ENCODE measurements around the gene TBC1D21. TPM values are rescaled to one million over a fixed set of nuclear protein-coding genes. Genes with fewer than 3 reads are reported as not detected.

TBC1D21 gene
- total and polyA plus RNA-seq, 2 of the 4 experiments (the other 2 are of a cell fraction), result not detected

DNA sequence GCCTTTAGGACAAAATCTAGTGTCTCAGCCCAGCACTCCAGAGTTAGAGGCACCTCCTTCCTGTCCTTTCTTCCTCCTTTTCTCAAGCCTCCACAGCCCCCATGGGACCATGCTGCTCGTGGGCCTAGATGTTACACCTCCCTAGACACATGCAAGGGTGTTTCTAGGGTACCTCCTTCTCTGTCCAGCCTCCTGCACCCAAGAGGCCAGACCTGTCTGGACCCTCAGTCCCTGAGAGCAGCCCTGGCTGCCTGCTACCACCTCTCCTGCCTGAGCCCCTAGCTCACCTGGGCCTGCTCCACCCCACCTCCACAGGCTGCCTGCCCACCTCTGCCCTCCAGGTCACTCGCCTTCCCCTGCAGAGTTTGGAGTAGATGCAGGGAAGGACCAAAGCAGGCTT is 58.1 kb downstream of the TBC1D21 start:
- H3K56ac ChIP-seq (ENCODE audit: extremely low read depth, insufficient read depth, low read length), result no peak overlapping the region
- H4K91ac ChIP-seq (ENCODE audit: insufficient read depth, low read depth, low read length), result no peak overlapping the region
- H3K4ac ChIP-seq (ENCODE audit: low read depth, low read length), result peak overlapping the region; percentile 48; the same call in 1 of the 2 replicates
- H2AFZ ChIP-seq (replicated peaks; ENCODE audit: low read length, poor library complexity), result peak overlapping the region; percentile 33
- no peak for ATAC-seq (ENCODE audit: low read depth)
- H4K8ac ChIP-seq (ENCODE audit: low read depth in 2 of 2, low read length in 2 of 2), result peak overlapping the region; percentile 20 to 34; a peak in 1 of 4 replicates
- H2AK5ac ChIP-seq (ENCODE audit: low read depth, low read length), result peak overlapping the region; percentile 87
- in situ Hi-C loops (cut with MboI; ENCODE audit: low sequenced_read_pairs) (no loop called here), dilution Hi-C loops (cut with HindIII; ENCODE audit: low sequenced_read_pairs, unreplicated experiment) (no loop called here), intact Hi-C loops (cut with micrococcal nuclease) (no loop called here)
- POLR2A ChIA-PET (ENCODE audit: unreplicated experiment), result no interaction called here
- H2AK9ac ChIP-seq (replicated peaks; ENCODE audit: low read depth, low read length, poor library complexity), result peak overlapping the region; percentile 95
- peaks cover 40 to 88% of the 10 kb centered on the region in 2 experiments for H3K79me1 ChIP-seq (ENCODE audit: low read depth in 1 of 2, low read length in 2 of 2)
- no peak overlapping the region; the same call in 1 of the 2 replicates for H3K23ac ChIP-seq (ENCODE audit: low read depth, low read length)
- no peaks in the 10 kb centered on the region for H3K27me3 ChIP-seq (ENCODE audit: control insufficient read depth, insufficient read depth, low read length)
- H3K4me3 ChIP-seq (ENCODE audit: insufficient read depth, low read depth, low read length), result no peak overlapping the region
- H4K20me1 ChIP-seq (ENCODE audit: insufficient read depth, low read length), result peaks cover 76% of the 10 kb centered on the region
- no peak for DNase-seq
- H3K9ac ChIP-seq (ENCODE audit: low read depth, low read length), result no peak overlapping the region
- H3K36me3 ChIP-seq (ENCODE audit: control insufficient read depth, insufficient read depth, low read length), result peaks cover 12% of the 10 kb centered on the region
- WGBS, 2 experiments (ENCODE audit: extremely low coverage in 2 of 2, insufficient read length in 1 of 2), result no CpG with 5 or more reads among the region's 2 CpGs
- H3K9me3 ChIP-seq (ENCODE audit: control insufficient read depth, insufficient read depth, low read length), result no peaks in the 10 kb centered on the region
- no peak overlapping the region for H3K4me2 ChIP-seq (ENCODE audit: low read depth, low read length)
- peak overlapping the region; percentile 27; the same call in 1 of the 2 replicates for H2BK20ac ChIP-seq (ENCODE audit: low read depth, low read length)
- peak overlapping the region; percentile 30; the same call in 1 of the 2 replicates for H2BK120ac ChIP-seq (ENCODE audit: low read depth, low read length)
- no peak overlapping the region for H3K18ac ChIP-seq (ENCODE audit: low read depth, low read length)
- H3K27ac ChIP-seq (ENCODE audit: insufficient read depth, low read length), result peak overlapping the region; percentile 9; the same call in 1 of the 2 replicates
- no peak overlapping the region for H2BK15ac ChIP-seq (ENCODE audit: low read depth, low read length)
- peaks cover 46% of the 10 kb centered on the region for H3K4me1 ChIP-seq (ENCODE audit: control insufficient read depth, insufficient read depth, low read length)
- CTCF ChIA-PET, result no interaction called here
- no peak overlapping the region for H4K5ac ChIP-seq (ENCODE audit: low read depth, low read length)
- TF ChIP-seq RAD21 (IDR thresholded peaks at IDR 0.05; ENCODE audit: low read length) (no peak), CHD1 (IDR thresholded peaks at IDR 0.05; ENCODE audit: low read depth, low read length) (no peak), MXI1 (IDR thresholded peaks at IDR 0.05; ENCODE audit: borderline replicate concordance, low read depth, low read length) (no peak), RFX5 (IDR thresholded peaks at IDR 0.05; ENCODE audit: low read depth, low read length) (no peak), POLR2A (IDR thresholded peaks at IDR 0.05; ENCODE audit: low read depth, low read length) (no peak), MAZ (IDR thresholded peaks at IDR 0.05; ENCODE audit: borderline replicate concordance, low read depth, low read length) (no peak), RCOR1 (IDR thresholded peaks at IDR 0.05; ENCODE audit: insufficient replicate concordance, low read length) (no peak), FOS (IDR thresholded peaks at IDR 0.05; ENCODE audit: low read depth, low read length) (no peak), NFE2L2 (IDR thresholded peaks at IDR 0.05; ENCODE audit: low read depth, low read length) (no peak), BHLHE40 (IDR thresholded peaks at IDR 0.05; ENCODE audit: low read depth, low read length) (no peak), MAFK (IDR thresholded peaks at IDR 0.05; ENCODE audit: low read depth, low read length) (no peak), SMC3 (IDR thresholded peaks at IDR 0.05; ENCODE audit: low read depth, low read length) (no peak)
- TF ChIP-seq, protein P1, sequence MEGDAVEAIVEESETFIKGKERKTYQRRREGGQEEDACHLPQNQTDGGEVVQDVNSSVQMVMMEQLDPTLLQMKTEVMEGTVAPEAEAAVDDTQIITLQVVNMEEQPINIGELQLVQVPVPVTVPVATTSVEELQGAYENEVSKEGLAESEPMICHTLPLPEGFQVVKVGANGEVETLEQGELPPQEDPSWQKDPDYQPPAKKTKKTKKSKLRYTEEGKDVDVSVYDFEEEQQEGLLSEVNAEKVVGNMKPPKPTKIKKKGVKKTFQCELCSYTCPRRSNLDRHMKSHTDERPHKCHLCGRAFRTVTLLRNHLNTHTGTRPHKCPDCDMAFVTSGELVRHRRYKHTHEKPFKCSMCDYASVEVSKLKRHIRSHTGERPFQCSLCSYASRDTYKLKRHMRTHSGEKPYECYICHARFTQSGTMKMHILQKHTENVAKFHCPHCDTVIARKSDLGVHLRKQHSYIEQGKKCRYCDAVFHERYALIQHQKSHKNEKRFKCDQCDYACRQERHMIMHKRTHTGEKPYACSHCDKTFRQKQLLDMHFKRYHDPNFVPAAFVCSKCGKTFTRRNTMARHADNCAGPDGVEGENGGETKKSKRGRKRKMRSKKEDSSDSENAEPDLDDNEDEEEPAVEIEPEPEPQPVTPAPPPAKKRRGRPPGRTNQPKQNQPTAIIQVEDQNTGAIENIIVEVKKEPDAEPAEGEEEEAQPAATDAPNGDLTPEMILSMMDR (conservative IDR thresholded peaks at IDR 0.05; ENCODE audit: low read depth, low read length), result no peak
- TF ChIP-seq, protein P2, sequence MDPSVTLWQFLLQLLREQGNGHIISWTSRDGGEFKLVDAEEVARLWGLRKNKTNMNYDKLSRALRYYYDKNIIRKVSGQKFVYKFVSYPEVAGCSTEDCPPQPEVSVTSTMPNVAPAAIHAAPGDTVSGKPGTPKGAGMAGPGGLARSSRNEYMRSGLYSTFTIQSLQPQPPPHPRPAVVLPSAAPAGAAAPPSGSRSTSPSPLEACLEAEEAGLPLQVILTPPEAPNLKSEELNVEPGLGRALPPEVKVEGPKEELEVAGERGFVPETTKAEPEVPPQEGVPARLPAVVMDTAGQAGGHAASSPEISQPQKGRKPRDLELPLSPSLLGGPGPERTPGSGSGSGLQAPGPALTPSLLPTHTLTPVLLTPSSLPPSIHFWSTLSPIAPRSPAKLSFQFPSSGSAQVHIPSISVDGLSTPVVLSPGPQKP (IDR thresholded peaks at IDR 0.05; ENCODE audit: borderline replicate concordance, low read depth, low read length), result no peak
- TF ChIP-seq, protein P3, sequence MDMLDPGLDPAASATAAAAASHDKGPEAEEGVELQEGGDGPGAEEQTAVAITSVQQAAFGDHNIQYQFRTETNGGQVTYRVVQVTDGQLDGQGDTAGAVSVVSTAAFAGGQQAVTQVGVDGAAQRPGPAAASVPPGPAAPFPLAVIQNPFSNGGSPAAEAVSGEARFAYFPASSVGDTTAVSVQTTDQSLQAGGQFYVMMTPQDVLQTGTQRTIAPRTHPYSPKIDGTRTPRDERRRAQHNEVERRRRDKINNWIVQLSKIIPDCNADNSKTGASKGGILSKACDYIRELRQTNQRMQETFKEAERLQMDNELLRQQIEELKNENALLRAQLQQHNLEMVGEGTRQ (IDR thresholded peaks at IDR 0.05; ENCODE audit: low read depth, low read length), result no peak
- no TSS peak for BruUV-seq (replicated peaks)
- H3K9me1 ChIP-seq (ENCODE audit: insufficient read depth, low read length), result peaks cover 41% of the 10 kb centered on the region
- peak overlapping the region; percentile 5 for H2BK5ac ChIP-seq (ENCODE audit: low read depth, low read length, poor library complexity, severe bottlenecking)
- H3K14ac ChIP-seq (replicated peaks; ENCODE audit: low read depth, low read length), result 0 out of 2 replicates have a peak overlapping the region, but pooled peaks have one; percentile 41

Data from IMR-90 (cell line).